DND-41 (cell line): ENCODE results near the gene MMP24.

Experiments used
- CTCF ChIP-seq: IDR thresholded peaks from 2 replicates; pipeline ENCODE4 v1.5.1; 2012; ENCODE audit warnings: borderline replicate concordance, low read length, moderate library complexity, mild to moderate bottlenecking; ENCODE audit not compliant: poor library complexity, severe bottlenecking; ENCODE audit errors: extremely low read depth
- EZH2 ChIP-seq: IDR thresholded peaks from 3 replicates; pipeline ENCODE4 v1.6.1; 2012; ENCODE audit warnings: borderline replicate concordance, low read depth, mild to moderate bottlenecking, moderate library complexity, low read length, inconsistent platforms; ENCODE audit not compliant: severe bottlenecking

DNA sequence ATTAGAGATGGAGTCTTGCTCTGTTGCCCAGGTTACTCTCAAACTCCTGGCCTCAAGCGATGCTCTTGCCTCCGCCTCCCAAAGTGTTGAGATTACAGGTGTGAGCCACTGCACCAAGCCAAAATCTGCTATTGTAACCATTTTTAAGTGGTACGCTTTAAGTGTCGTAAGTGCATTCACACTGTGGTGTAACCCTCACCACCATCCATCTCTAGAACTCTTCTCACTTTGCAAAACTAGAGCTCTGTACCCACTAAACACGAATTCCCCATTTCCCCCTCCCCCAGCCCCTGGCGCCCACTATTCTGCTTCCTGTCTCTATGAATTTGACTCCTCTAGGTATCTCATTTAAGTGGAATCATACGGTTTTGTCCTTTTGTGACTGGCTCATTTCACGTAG is 68.6 kb downstream of the MMP24 start:
- TF ChIP-seq CTCF (no peak), EZH2 (no peak)
